Measurements from ENCODE around the gene STX16.

- TF ChIP-seq CTCF (IDR thresholded peaks at IDR 0.05) (no peak), POLR2A (IDR thresholded peaks at IDR 0.05) (no peak)
Observed at GRCh38 chr20:58677079-58677604, 26.1 kb downstream of the STX16 start.

All from esophagus squamous epithelium (tissue), 4 donors.